AG09319 (cell line): ENCODE results near the gene TYW1B.
"Not testable (repeated sequence)": the region's sequence is repeated elsewhere in the genome, so short reads cannot be mapped to it uniquely, and the experiment has no call there.

Experiments used
- DNase-seq: peaks from one replicate; pipeline ENCODE4 v3.0.0-alpha.2; 2010; ENCODE audit warnings: low read depth; ENCODE audit errors: extremely low read depth
- TF ChIP-seq, protein P1 (sequence below): IDR thresholded peaks from 2 replicates; pipeline ENCODE4 v1.5.1; 2011; ENCODE audit warnings: low read depth, mild to moderate bottlenecking, inconsistent platforms, low read length, moderate library complexity

Gene TYW1B

DNA sequence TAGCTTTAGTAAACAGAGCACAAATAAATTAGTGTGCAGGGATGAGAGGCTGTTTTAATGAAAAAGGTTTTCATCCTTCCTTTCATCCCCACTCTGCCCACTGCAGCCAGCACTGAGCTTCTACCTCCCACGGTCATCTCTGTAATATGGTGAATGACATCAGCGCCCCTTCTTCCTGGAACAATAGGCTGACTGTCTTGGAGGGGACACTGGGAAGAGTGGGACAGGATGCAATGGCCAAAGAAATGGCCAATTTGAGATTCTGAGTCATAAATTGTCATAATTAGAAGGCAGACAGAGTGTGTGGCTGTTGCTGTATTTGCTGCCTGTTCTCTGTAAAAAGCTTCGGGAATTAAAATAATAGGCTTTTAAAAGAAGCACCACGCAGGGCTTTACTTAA is 289.1 kb downstream of the TYW1B start:
- TF ChIP-seq, protein P1, sequence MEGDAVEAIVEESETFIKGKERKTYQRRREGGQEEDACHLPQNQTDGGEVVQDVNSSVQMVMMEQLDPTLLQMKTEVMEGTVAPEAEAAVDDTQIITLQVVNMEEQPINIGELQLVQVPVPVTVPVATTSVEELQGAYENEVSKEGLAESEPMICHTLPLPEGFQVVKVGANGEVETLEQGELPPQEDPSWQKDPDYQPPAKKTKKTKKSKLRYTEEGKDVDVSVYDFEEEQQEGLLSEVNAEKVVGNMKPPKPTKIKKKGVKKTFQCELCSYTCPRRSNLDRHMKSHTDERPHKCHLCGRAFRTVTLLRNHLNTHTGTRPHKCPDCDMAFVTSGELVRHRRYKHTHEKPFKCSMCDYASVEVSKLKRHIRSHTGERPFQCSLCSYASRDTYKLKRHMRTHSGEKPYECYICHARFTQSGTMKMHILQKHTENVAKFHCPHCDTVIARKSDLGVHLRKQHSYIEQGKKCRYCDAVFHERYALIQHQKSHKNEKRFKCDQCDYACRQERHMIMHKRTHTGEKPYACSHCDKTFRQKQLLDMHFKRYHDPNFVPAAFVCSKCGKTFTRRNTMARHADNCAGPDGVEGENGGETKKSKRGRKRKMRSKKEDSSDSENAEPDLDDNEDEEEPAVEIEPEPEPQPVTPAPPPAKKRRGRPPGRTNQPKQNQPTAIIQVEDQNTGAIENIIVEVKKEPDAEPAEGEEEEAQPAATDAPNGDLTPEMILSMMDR = no peak
- DNase-seq = no peak

DNA sequence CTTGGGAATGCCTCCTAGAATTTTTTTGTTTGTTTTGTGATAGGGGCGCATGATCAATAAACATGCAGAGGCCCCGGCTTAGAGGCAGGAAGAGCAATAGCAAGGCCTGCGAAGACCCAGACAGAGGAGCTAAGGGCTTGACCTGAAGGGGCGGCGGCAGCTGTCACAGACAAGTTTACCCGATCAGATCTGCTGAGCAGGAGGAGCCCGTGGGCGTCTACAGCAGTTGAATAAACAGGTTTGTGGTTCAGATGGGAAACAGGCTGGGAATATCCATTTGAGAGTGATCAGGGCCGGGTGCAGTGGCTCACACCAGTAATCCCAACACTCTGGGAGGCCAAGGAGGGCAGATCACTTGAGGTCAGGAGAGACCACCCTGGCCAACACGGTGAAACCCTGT is 289.9 kb downstream of the TYW1B start:
- TF ChIP-seq, protein P1 = no peak
- DNase-seq = no peak

DNA sequence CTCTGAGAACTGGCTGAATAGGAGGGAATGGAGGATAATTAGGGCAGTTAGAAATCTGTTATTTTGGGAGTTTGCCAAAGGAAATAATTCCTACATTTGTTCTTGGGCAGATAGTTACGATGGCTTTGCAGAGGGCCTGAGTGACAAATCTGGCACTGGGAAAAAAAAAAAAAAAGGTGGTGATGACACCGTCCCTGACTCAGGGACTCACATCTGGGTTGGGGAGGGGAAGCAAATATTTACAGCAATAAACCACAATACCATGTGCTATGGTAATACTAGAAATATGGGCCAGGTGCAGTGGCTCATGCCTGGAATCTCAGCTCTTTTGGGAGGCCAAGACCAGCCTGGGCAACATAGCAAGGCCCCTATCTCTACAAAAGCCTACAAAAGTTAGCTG is 292.0 kb downstream of the TYW1B start:
- DNase-seq = not testable (repeated sequence)

DNA sequence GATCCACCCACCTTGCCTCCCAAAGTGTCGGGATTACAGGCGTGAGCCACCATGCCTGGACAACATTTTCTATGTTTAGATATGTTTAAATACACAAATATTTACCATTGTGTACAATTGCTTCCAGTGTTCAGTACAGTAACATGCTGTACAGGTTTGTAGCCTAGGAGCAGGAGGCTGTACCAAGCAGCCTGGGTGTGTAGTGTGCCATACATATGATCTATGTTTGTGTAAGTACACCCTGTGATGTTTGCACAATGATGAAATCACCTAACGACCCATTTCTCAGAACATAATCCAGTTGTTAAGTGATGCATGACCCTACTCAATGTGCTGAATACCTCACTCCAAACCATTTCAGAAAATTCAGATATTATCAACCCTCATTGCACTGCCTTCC is 297.0 kb downstream of the TYW1B start:
- DNase-seq = not testable (repeated sequence)
